ENCODE data around the gene CCNI2. TPM values are rescaled to one million over a fixed set of nuclear protein-coding genes. Genes with fewer than 3 reads are reported as not detected.

The CCNI2 gene
- total and polyA plus RNA-seq, 9 of the 15 experiments (the other 6 are each of a cell fraction or from before 2014, with no cell fraction given), result 0.05 to 1.7 (median 0.81) TPM; not detected in 5

- no peak for TF ChIP-seq ZNF280A (IDR thresholded peaks at IDR 0.05; ENCODE audit: low read depth, partially characterized antibody)
- TF ChIP-seq GABPB1 (CRISPR knock-in tag; IDR thresholded peaks at IDR 0.05), result peak; percentile 66
- TF ChIP-seq DMBX1 (CRISPR knock-in tag; IDR thresholded peaks at IDR 0.05; ENCODE audit: borderline replicate concordance), result peak; percentile 5; the same call in 1 of the 2 replicates
- no peak for TF ChIP-seq ASH1L (IDR thresholded peaks at IDR 0.05; ENCODE audit: borderline replicate concordance, low read depth, partially characterized antibody)
- no peak for TF ChIP-seq NFYB (IDR thresholded peaks at IDR 0.05; ENCODE audit: extremely low read depth, insufficient read length)
- TF ChIP-seq ZFX (CRISPR knock-in tag; IDR thresholded peaks at IDR 0.05), result peak; percentile 71
- TF ChIP-seq ZNF431 (CRISPR knock-in tag; IDR thresholded peaks at IDR 0.05), result peak; percentile 21; the same call in 1 of the 2 replicates
- 0 out of 2 replicates have a peak, but pooled peaks have one; percentile 38 for TF ChIP-seq FOXK1 (CRISPR knock-in tag; IDR thresholded peaks at IDR 0.05; ENCODE audit: borderline replicate concordance)
- TF ChIP-seq GATAD2B (IDR thresholded peaks at IDR 0.05; ENCODE audit: borderline replicate concordance), result peak; percentile 38; the same call in 1 of the 2 replicates
- TF ChIP-seq ZNF766 (CRISPR knock-in tag; conservative IDR thresholded peaks at IDR 0.05), result 0 out of 2 replicates have a peak, but pooled peaks have one; percentile 47
- TF ChIP-seq RB1 (IDR thresholded peaks at IDR 0.05; ENCODE audit: low read depth), result peak; percentile 69; the same call in 1 of the 2 replicates
- peak in 1 of 2 experiments; percentile 79; a peak in 2 of 4 replicates for TF ChIP-seq ZNF639 (CRISPR knock-in tag; conservative IDR thresholded peaks at IDR 0.05 in 1 of 2, IDR thresholded peaks at IDR 0.05 in 1 of 2)
- peak; percentile 79 for TF ChIP-seq POLR2G (IDR thresholded peaks at IDR 0.05; ENCODE audit: low read depth, low read length)
- 0 out of 2 replicates have a peak, but pooled peaks have one; percentile 74 for TF ChIP-seq RREB1 (CRISPR knock-in tag; IDR thresholded peaks at IDR 0.05)
- TF ChIP-seq ETS1 (conservative IDR thresholded peaks at IDR 0.05; ENCODE audit: control insufficient read depth, low read depth, low read length), result peak; percentile 21; the same call in 1 of the 2 replicates
These were observed 30.2 kb downstream of the CCNI2 start, which contains the start of gene SEPTIN8 (continued) for GRCh38 chr5:132777209-132778069.

Measured in K562 (cell line).